HG03575 (cell line): ENCODE data around the gene MED31.
"Not testable (repeated sequence)": the region's sequence is repeated elsewhere in the genome, so short reads cannot be mapped to it uniquely, and the experiment has no call there.

Source experiments
- ATAC-seq: cut with Tn5 transposase; IDR thresholded peaks from one replicate; pipeline ENCODE4 v1.9.1; 2021; ENCODE audit not compliant: unreplicated experiment, insufficient number of reproducible peaks, low FRiP score; ENCODE audit errors: extremely low read depth

Gene MED31

DNA sequence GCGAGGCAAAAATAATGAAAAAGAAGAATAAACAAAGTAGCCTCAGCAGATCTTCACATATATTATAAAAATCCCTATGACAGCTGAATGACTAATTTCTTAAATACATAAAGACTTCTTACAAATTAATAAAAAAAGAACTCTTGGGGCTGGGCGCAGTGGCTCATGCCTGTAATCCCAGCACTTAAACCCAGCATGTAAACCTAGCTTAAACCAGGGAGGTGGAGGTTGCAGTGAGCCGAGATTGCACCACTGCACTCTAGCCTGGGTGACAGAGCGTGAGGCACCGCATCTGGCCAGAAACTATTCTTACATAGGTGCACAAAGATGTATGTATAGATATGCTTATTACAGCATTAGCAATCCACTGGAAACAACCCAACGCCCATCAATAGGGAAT, 27.8 kb upstream of the MED31 start:
- no peak for ATAC-seq

DNA sequence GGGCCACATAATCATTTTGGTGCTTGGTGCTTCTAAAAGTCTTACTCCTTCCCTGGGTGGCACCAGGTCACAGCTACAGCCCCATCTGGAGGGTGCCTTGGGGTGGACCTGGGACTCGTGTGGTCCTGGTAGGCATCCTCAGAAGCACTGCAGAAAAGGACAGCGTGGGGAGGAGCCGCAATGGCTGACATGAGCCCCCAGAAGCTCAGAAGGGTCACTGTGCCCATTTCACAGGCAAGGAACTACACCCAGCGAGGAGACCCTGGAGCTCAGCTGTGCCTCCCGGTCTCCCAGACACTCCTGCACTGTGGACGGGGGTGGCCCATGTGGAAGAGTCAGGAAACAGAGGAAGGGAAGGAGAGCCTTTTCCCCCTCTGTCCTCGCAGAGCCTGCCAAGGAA, 26.5 kb upstream of the MED31 start:
- ATAC-seq = no peak

DNA sequence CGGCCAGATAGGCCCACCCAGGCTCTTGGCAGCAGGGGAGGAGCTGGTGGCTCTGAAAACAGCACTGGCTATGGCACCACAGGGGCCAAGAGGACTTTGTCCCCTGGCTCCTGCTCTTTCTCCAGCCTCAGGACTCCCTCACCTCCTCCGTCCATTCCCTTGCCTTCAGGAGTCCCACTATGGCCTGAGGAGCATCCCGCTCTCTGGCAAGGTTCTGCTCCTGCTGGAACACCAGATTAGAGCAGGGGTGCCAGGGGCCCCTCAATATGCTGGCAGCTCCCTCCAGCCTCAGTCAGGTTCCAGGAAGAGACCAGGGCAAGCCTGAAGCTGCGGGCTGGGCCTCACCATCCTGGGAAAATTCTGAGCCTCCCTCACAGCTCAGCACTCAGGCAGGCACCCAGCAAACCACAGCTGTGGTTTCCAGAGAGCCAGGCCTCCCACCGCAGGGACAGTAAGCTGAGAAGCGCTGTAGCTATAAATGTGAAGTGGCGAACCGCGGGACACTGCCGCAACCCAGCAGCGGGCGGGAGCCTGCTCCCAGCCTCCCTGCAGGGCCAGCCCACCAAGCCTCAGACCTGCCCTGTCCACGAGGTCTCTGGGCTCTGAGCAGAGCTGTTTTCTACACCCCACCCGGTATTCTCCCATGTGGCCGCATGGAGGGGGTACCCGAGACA, 25.9 kb upstream of the MED31 start:
- ATAC-seq = no peak

DNA sequence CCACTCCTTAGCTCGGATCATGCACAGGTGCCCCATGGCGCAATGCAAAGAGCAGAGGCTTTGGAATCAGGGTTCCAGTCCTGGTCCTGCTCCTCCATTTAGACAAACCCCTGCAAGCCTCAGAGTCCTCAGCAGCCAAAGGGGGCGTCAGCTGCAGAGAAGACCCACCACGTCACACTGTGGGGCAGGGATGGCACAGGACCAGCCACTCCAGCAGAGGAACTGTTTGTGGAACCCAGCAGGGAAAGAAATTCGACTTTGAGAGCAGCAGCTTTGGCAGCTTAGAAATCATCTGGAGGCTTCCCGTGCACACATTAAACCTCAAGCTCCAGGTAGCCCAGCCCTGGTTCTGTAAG, 25.4 kb upstream of the MED31 start:
- ATAC-seq = no peak

DNA sequence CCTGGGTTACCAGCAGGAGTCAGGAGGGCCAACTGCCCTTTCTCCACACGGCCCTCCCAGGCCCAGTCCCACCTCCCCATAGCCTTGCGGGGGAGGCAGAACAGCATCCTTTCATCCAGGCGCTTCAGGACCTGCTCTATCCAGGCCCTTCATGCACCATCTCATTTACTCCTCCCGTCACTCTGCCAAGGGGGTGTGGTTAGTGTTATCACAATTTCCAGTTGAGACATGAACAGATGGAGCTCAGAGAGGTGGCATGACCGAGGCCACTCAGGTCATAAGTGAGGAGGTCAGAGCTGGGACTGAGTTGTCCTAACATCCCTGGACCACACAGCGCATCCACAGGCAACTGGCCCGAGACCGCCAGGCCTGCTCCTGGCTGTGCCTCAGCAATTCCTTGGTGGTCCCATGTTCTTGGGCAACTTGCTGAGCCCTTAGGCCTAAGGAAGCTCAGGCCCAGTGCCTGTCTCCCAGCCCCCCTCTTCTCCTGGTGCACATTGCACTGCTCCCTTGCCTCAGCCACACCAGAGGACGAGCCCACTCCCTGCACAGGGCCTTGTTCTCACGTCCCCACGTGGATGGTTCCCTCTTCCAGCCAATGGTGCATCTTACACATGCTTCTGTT, 23.9 kb upstream of the MED31 start:
- no peak for ATAC-seq

DNA sequence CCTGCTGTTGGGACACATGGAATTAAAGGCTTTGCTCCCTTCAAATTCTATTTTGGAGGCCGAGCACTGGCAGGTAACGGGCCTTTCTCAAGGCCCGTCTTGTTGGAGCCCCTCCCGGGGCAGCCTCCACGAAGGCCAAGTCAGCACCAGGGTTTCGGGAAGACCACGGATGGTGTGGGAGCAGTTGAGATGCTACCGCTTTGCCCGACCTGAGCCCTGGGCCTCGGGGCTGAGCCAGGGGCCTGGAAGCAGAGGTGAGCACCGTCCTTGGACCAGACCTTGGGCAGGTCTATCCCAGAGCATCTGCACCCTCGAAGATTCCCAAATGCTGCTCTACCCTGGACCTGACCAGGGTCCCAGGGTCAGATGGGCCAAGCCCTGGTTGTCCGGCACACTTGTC, 23.2 kb upstream of the MED31 start:
- ATAC-seq = no peak

DNA sequence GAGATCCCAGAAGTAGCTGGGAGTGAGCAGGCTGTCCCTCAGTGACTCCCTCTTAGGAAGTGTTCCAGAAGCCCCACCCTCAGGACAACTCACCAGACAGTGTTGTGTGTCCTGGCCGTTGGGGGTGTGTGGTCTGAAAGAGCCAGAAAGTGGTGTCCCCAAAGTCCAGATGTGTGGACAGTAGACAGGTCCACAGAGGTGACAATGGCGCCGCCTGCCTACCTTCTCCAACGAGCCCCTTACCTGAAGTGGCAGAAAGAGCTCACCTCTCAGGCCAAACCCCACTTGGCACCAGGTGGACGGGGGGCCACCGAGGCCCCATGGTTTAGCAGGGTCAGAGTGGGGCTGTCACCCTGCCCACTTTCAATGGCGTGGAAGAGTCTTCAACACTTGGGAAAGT, 20.0 kb upstream of the MED31 start:
- no peak for ATAC-seq

DNA sequence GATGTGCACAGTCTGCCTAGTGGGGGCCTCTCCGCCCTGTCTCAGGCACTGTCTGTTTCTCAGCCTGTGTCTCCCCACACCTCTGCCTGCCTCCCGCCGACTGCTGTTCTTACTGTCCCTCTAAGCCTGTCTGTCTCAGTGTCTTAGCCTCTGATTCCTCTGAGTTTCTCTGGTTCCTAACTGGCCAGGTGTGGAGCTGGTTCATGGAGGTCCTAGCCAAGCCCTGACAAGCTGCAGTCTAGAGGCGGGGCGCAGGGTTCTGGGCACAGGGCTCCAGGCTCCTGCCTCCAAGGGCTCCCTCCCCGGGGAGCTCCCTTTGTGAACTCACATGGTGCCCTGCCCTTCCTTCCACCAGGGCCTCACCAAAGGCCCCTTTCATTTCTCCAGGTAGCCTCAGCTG, 19.6 kb upstream of the MED31 start:
- no peak for ATAC-seq

DNA sequence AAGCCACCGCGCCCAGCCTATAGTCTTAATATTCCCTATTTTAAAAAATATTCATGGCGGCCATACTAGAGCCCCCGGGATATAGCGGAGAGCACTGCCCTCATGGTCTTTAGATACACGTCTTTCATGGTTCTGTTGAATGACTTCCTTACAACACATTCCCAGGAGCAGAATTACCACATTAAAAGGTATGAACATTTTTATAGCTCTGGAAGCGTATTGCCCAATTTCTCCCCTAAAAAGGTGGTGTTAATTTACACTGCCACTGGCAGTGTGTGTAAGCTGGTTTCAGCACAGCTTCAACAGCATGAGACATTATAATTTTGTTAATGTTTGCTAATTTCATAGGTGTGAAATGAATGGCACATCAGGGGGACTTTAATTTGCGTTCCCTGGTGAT, 19.2 kb upstream of the MED31 start:
- ATAC-seq = no peak

DNA sequence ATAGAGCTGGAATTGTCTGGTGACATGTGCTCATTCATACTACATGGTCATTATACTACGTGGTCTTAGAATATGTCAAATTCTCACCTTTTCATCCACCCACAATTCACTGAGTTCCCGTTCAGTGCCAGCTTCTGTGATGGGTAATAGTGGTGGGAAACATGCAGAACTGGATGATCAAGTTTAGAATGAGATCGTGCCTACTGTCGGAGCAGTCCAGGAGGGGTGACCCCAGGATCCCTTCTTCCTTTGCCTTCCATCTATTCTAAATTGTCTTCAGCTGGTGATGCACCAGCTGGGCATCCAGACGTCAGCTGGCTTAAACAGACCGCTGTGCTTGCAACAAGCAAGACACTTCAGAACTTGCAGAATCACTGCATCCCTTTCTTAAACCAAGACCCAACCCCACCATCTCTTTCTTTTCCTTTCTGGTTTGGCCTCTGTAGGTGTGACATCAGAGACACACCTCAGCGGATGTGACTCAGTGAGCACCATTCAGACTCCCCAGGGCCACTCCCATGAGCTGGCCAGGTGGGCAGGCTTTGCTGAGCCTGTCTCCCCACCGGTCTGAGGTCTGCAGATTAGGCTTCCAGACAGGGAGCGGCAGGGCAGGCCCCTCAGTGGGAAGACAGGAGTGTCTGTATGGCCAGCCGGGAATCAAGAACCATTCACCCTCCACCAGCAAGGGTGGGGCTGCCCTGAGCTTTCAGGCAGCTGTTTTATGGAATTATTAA, 18.2 kb upstream of the MED31 start:
- ATAC-seq = no peak

DNA sequence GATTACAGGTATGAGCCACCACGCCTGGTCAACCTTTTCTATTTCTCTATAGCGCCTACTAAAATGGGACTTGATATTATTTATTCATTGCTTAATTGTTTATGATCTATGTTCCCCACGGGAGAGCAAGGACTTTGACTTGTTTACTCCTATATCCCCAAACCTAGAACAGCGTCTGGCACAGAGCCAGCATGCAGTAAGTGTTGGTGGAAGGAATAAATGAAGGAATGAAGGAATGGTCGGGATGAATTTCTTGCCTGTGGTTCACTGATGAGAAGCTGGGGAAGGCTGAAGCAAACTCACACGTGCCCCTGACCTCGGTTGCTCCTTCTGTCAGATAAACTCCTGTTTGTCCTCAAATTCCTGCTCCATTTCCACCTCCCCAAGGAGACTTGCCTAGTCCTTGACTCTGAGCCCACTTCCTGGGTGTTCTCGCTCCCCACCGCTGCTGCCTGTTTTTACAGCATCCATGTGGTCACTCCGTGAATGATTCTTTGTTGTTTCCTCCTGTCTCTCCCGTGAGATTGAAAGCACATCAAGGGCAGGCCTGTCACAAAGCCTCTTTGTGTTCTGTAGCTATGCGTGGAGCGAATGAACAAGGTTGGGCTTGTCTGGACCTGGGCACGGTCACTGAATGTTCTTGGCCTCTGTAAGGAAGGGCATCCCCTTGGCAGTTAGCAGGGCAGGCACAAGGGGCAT, 17.5 kb upstream of the MED31 start:
- no peak for ATAC-seq

DNA sequence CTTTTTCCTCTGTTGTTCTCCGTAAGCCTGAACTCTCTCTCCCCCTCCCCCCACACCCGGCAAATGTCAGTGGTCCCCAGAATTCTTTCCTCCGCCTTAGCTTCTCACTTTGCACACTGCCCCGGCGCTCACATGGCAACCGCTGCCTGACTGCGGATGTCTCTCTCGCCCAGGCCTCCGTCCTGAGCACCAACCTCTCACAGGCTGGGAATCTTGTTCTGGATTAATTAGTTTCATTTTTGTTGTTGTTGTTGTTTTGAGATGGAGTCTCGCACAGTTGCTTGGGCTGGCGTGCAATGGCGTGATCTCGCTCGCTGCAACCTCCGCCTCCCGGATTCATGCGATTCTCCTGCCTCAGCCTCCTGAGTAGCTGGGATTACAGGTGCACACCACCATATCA, 16.8 kb upstream of the MED31 start:
- ATAC-seq = no peak

DNA sequence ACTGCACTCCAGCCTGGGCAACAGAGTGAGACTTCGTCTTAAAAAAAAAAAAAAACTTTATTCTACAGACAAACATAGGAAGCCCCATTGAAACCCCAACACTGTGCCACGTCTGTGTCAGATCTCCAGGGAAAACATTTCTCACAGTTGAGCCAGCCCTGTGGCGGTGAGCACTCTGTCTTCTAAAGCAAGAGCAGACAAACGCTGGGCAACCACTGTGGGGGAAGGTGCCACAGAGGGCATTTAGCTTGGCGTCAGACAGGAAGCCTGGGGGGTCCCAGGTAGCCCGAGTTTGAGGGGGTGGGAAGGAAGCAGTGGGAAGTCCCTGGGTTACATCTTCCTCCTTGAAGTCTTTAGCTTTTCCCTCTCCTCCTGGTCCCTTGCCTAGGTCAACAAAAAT, 16.1 kb upstream of the MED31 start:
- ATAC-seq = no peak

DNA sequence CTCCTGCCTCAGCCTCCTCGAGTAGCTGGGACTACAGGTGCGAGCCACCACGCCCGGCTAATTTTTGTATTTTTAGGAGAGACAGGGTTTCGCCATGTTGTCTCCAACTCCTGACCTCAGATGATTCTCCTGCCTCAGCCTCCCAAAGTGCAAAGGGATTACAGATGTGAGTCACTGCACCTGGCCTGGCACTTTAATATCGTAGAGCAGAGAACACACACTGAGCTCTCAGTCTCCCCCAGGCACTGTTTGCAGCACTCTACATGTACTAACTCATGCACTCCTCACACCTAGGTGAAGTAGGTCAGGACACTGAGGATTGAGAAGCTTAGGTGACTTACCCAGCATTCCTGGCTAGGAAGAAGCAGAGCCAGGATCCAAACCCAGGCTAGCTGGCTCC, 15.2 kb upstream of the MED31 start:
- ATAC-seq = no peak

DNA sequence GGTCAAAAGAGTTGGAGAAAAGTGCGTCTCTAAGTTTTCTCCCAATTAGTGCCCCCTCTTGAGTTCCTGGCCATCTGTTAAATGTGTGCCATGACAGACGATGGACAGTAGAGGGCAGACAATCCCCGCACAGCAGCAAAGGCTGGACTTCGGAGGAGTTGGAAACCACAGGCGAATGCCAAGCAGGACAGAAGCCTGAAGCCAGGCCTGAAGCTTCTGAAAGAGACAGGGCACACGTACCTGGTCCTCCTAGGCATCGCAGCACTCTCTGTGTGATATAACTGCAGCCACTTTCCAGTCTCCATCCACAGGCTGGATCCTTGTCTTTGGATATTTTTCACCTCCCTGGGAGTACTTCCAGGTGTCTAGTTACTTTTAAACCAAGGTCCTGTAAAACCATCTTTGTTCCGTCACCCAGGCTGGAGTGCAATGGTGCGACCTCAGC, 14.7 kb upstream of the MED31 start:
- ATAC-seq = no peak

DNA sequence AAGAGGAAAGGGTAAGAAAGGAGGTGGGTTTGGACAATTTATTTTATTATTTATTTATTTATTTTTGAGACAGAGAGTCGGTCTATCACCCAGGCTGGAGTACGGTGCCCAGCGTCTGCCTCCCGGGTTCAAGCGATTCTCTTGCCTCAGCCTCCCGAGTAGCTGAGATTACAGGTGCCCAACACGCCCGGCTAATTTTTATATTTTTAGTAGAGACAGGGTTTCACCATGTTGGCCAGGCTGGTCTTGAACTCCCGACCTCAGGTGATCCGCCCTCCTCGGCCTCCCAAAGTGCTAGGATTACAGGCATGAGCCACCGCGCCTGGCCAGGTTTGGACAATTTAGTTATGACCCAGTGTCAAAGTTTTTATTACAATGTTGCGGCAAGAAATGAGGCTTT, 11.8 kb upstream of the MED31 start:
- ATAC-seq = not testable (repeated sequence)

DNA sequence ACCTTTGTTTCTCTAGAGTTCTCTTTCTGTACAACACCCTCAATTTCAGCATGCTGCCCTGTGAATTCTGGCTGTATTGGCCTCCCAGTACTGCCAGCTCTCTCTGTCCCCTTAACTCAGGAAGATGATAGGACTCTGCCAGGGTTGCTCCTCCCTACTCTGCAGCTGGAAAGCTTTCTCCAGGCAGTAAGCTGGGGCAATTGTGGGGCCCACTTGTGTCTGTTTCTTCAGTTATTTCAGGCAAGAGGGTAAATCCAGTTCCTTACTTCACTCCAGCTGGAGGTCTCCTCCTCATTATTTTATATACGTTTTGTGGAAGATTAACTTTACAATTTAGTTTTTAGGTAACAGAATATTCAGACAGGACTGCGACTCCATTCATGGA, 10.1 kb upstream of the MED31 start:
- ATAC-seq = no peak

DNA sequence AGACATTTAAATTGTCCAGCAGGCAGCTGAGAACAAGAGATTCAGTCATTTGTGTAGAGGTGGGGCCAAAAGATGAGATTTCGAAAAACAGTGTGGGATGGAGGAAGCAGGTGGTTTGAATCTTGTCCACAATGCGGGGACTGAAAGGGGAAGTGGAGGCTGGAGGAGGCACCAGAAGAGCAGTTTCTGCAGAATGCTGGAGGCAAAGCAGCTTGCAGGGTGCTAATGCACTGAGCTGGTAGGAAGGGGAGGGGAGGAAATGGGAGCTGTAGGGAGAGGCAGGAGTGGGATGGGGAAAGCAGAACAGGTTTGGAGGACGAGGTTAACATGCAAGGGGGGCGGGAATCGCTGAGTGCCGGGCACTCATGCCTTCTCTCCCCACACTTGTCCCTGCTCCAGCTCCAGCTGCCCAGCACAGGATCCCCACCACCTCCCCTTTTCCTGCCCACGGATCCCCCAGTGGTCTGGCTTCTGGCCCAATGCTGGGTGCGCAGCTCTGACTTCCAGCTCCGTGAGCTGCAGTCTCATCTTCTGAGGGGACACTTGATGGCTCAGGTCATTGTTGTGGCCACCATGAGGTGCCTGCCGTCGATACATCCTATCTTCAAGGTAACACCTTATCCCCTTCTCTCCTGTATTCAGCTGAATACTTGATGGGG, 9.5 kb upstream of the MED31 start:
- ATAC-seq = no peak

DNA sequence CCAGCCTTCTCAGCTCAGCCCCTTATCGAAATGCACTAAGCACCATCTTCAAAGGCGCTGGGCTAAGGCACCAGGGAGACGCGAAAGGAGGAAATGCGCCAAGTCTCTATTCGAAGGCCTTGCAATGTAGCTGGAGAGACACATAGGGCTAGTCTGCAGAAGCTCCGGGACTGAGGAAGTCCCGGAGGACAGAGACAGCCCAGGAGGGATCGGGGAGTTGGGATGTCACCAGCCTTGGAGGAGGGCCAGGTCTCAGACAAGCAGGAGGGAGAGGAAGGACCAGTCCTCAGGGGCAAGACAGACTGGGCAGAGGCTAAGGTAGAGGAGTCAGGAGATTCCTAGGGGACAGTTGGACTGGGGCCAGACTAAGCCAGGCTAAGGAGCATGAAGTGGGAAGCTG, 8.7 kb upstream of the MED31 start:
- ATAC-seq = no peak
